LoVo (cell line): ENCODE measurements around the gene DENND10.
"Not testable (repeated sequence)": the region's sequence is repeated elsewhere in the genome, so short reads cannot be mapped to it uniquely, and the experiment has no call there.

Experiments used
- DNase-seq: peaks from one replicate; pipeline ENCODE4 v3.0.0-alpha.2; 2016; ENCODE audit warnings: low spot score

Gene DENND10

GRCh38 chr10:119132521-119133345 is 28.8 kb downstream of the DENND10 start:
- DNase-seq: no peak

- DNase-seq: no peak
Observed at GRCh38 chr10:119133949-119134348, 30.0 kb downstream of the DENND10 start.

- DNase-seq: no peak
Observed at GRCh38 chr10:119135513-119135881, 31.6 kb downstream of the DENND10 start.

GRCh38 chr10:119136084-119136483 is 32.2 kb downstream of the DENND10 start:
- no peak for DNase-seq

GRCh38 chr10:119137878-119138277 is 34.0 kb downstream of the DENND10 start:
- not testable (repeated sequence) for DNase-seq

- no peak for DNase-seq
Observed at GRCh38 chr10:119138346-119139306, 34.7 kb downstream of the DENND10 start.

- DNase-seq: no peak
Observed at GRCh38 chr10:119139464-119140067, 35.7 kb downstream of the DENND10 start.

GRCh38 chr10:119140603-119141245 is 36.8 kb downstream of the DENND10 start:
- no peak for DNase-seq

- no peak for DNase-seq
Observed at GRCh38 chr10:119143657-119144056, 39.7 kb downstream of the DENND10 start.

GRCh38 chr10:119149157-119149556 is 45.2 kb downstream of the DENND10 start:
- no peak for DNase-seq

- no peak for DNase-seq
Observed at GRCh38 chr10:119149729-119150128, 45.8 kb downstream of the DENND10 start.

GRCh38 chr10:119151601-119152000 is 47.7 kb downstream of the DENND10 start:
- DNase-seq: not testable (repeated sequence)

- no peak for DNase-seq
Observed at GRCh38 chr10:119153041-119153440, 49.1 kb downstream of the DENND10 start.

GRCh38 chr10:119153661-119154060 is 49.7 kb downstream of the DENND10 start:
- DNase-seq: no peak

- no peak for DNase-seq
Observed at GRCh38 chr10:119159332-119159731, 55.4 kb downstream of the DENND10 start.

- DNase-seq: no peak
Observed at GRCh38 chr10:119161680-119162451, 58.0 kb downstream of the DENND10 start.

- DNase-seq: no peak
Observed at GRCh38 chr10:119162452-119163092, 58.7 kb downstream of the DENND10 start.

- peak; percentile 83 for DNase-seq
Observed at GRCh38 chr10:119165171-119166117, 61.5 kb downstream of the DENND10 start, which contains the start of gene SFXN4. Gene SFXN4 (minus strand): TSS chr10:119165714. CDS start chr10:119165647, 67 bp downstream.

GRCh38 chr10:119166118-119166500 is 62.2 kb downstream of the DENND10 start:
- no peak for DNase-seq
